Measurements from ENCODE around the gene CD8B2. TPM values are rescaled to one million over a fixed set of nuclear protein-coding genes. Genes with fewer than 3 reads are reported as not detected.

CD8B2 gene
- total and polyA plus RNA-seq, 10 of the 15 experiments (the other 5 are each of a cell fraction or from before 2014, with no cell fraction given), result 0.05 to 0.08 TPM; not detected in 8

GRCh38 chr2:106547164-106547903 is 60.2 kb downstream of the CD8B2 start:
- TF ChIP-seq EGR1 (IDR thresholded peaks at IDR 0.05; ENCODE audit: borderline replicate concordance in 1 of 2, low read depth in 2 of 2, low read length in 2 of 2), result no peak
- no peak for TF ChIP-seq YBX1 (IDR thresholded peaks at IDR 0.05)
- TF ChIP-seq PKNOX1 (IDR thresholded peaks at IDR 0.05), result no peak
- no peak for TF ChIP-seq BACH1 (IDR thresholded peaks at IDR 0.05; ENCODE audit: borderline replicate concordance)
- no peak for TF ChIP-seq CBFB (IDR thresholded peaks at IDR 0.05; ENCODE audit: low read depth)
- TF ChIP-seq CREM (IDR thresholded peaks at IDR 0.05; ENCODE audit: low read depth), result no peak
- no peak for TF ChIP-seq RAD51 (IDR thresholded peaks at IDR 0.05)
- no peak for TF ChIP-seq USF1 (IDR thresholded peaks at IDR 0.05; ENCODE audit: borderline replicate concordance, extremely low read length, insufficient read depth, low read depth, low read length)
- TF ChIP-seq HDAC2 (IDR thresholded peaks at IDR 0.05), result no peak
- TF ChIP-seq GABPA (IDR thresholded peaks at IDR 0.05; ENCODE audit: low read depth), result no peak
- no peak for TF ChIP-seq ZNF622 (IDR thresholded peaks at IDR 0.05)
- TF ChIP-seq TARDBP (IDR thresholded peaks at IDR 0.05; ENCODE audit: borderline replicate concordance), result no peak
- TF ChIP-seq REST (IDR thresholded peaks at IDR 0.05; ENCODE audit: low read depth, low read length), result no peak
- TF ChIP-seq EZH2 (IDR thresholded peaks at IDR 0.05; ENCODE audit: borderline replicate concordance, control insufficient read depth, low read depth, low read length), result no peak
- no peak for TF ChIP-seq WRNIP1 (IDR thresholded peaks at IDR 0.05; ENCODE audit: borderline replicate concordance, low read depth, low read length)
- TF ChIP-seq SPI1 (IDR thresholded peaks at IDR 0.05; ENCODE audit: borderline replicate concordance, insufficient read depth, low read depth, low read length), result no peak
- no peak for TF ChIP-seq CHD2 (IDR thresholded peaks at IDR 0.05; ENCODE audit: borderline replicate concordance, low read depth, low read length)
- Histone ChIP-seq H3K27ac (ENCODE audit: control insufficient read depth, insufficient read depth) (no peak overlapping the region), H3K79me2 (ENCODE audit: control insufficient read depth, insufficient read depth, low read length) (no peaks in the 10 kb centered on the region), H3K27me3 (replicated peaks in 1 of 2; ENCODE audit: control insufficient read depth in 2 of 2, insufficient read depth in 2 of 2, low read length in 1 of 2) (peaks cover 1 to 4% of the 10 kb centered on the region in 2 experiments; a peak in 2 of 4 replicates), H4K20me1 (ENCODE audit: control insufficient read depth, insufficient read depth) (no peaks in the 10 kb centered on the region), H3K36me3 (ENCODE audit: control insufficient read depth in 2 of 2, insufficient read depth in 2 of 2, low read length in 1 of 2) (no peaks in the 10 kb centered on the region), H3K4me2 (ENCODE audit: control insufficient read depth, insufficient read depth) (no peak overlapping the region), H3K9ac (ENCODE audit: control insufficient read depth, insufficient read depth, low read length) (no peak overlapping the region), H3K4me1 (ENCODE audit: control insufficient read depth, insufficient read depth, low read length) (no peaks in the 10 kb centered on the region), H3K9me3 (replicated peaks; ENCODE audit: control insufficient read depth, insufficient read depth, low read length) (no peaks in the 10 kb centered on the region), H3K4me3 (no peak overlapping the region), H2AFZ (ENCODE audit: control insufficient read depth, low read depth, low read length) (no peak overlapping the region)
- in situ Hi-C loops (cut with MboI), result no loop called here
- BruUV-seq (replicated peaks), result no TSS peak
- DNase-seq (ENCODE audit: low read depth, low spot score) (no peak), FAIRE-seq (no peak), ATAC-seq (no peak)
- ChIA-PET CTCF (interaction anchor here (0.6 to 1.5 kb wide), 2 partner anchors 31 to 362 kb away, joined by 3 to 4 read pairs; no protein-coding TSS in a partner anchor), POLR2A (no interaction called here), RAD21 (ENCODE audit: unreplicated experiment) (no interaction called here), SMC1A (ENCODE audit: uncharacterized antibody, unreplicated experiment) (interaction anchor here (1.6 kb wide), 1 partner anchor 35 kb away, joined by 6 read pairs; no protein-coding TSS in a partner anchor)
- 32% methylated on average over 14 of the region's 14 CpGs for WGBS (ENCODE audit: insufficient coverage, insufficient replicate concordance, low lambda C conversion rate, missing lambda C conversion rate)
- intact Hi-C loops (cut with micrococcal nuclease; ENCODE audit: unreplicated experiment), result loop anchor here (10.0 kb wide), 1 partner anchor 73 kb away; no protein-coding TSS in a partner anchor

Measured in GM12878 (cell line).